ENCODE results near the gene ARHGAP4.

DNA sequence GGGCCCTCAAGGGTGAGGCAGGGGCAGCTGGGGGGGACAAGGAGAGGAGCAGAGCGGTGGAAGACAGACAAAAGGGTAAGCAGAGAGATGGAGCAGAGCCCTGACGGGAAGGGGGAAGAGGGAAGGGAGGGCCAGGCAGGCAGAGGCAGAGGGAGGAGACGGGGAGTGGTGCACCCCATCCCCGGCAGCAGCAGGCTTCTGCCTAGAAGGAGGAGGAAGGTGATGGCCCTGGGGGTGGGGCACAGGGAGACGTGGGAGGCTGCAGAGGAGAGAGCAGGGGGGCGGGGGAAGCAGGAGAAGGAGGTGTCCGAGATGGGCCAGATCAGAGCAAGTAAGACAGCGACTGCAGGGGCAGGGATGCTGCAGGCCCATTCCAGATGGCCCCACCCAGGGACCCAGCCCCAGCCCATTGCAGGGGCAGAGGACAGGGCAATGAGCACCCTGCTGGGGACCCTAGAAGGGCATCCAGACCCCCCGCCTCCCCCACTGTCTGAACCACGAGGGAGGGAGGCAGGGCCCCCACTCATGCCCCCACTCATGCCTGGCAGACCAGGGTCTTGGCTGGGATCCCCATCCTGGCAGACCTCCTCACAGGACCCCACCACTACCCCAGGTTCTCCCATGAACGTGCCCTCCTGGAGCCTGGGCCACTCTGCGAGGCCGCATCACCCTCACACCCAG lies 42.8 kb downstream of the ARHGAP4 start:
- no peak for TF ChIP-seq YY1 (IDR thresholded peaks at IDR 0.05; ENCODE audit: insufficient read depth, insufficient read length)
- TF ChIP-seq ZNF274 (IDR thresholded peaks at IDR 0.05; ENCODE audit: low read depth, low read length) = no peak
- no peak for TF ChIP-seq SUZ12 (IDR thresholded peaks at IDR 0.05; ENCODE audit: extremely low read depth, insufficient read depth, insufficient read length)

Measured in NT2/D1 (cell line).